Cardiac fibroblast (primary cell): ENCODE measurements around the gene UTP20.
"Not testable (repeated sequence)": the region's sequence is repeated elsewhere in the genome, so short reads cannot be mapped to it uniquely, and the experiment has no call there.

Experiments used
- DNase-seq, 2 donors: peaks; one replicate each; pipeline versions ENCODE4 v3.0.0 to v3.0.0-alpha.2; 2010; ENCODE audit warnings: low read depth in 2 of 2
- H3K4me3 ChIP-seq, 2 donors: replicated peaks in 1 of 2; 1 replicate in 1 of 2; 2 replicates in 1 of 2; pipeline ENCODE4 v1.5.1; 2011; ENCODE audit warnings: low read depth in 2 of 2, low read length in 2 of 2, mild to moderate bottlenecking in 2 of 2, moderate library complexity in 1 of 2
- TF ChIP-seq, protein P1 (sequence below): IDR thresholded peaks from one replicate; pipeline ENCODE4 v1.5.1; 2011; ENCODE audit warnings: low read depth, mild to moderate bottlenecking, low read length, inconsistent platforms

The UTP20 gene

DNA sequence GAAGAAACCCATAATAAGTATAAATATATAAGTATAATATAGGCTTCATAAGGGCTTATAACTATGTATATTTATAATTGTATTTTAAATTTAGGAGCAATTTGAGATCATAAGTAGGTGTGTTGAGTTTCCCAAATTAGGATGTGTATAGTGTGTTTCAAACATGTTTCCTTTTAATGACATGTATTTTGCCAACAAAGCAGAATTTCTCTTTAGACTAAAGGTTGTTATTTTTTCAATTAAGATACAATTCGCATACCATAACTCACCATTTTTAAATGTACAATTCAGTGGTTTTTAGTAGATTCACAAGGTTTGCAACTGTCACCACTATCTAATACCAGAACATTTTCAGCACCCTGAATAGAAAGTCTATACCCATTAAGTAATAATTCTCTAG lies 135.3 kb downstream of the UTP20 start:
- TF ChIP-seq, protein P1, sequence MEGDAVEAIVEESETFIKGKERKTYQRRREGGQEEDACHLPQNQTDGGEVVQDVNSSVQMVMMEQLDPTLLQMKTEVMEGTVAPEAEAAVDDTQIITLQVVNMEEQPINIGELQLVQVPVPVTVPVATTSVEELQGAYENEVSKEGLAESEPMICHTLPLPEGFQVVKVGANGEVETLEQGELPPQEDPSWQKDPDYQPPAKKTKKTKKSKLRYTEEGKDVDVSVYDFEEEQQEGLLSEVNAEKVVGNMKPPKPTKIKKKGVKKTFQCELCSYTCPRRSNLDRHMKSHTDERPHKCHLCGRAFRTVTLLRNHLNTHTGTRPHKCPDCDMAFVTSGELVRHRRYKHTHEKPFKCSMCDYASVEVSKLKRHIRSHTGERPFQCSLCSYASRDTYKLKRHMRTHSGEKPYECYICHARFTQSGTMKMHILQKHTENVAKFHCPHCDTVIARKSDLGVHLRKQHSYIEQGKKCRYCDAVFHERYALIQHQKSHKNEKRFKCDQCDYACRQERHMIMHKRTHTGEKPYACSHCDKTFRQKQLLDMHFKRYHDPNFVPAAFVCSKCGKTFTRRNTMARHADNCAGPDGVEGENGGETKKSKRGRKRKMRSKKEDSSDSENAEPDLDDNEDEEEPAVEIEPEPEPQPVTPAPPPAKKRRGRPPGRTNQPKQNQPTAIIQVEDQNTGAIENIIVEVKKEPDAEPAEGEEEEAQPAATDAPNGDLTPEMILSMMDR = no peak
- DNase-seq = no peak

DNA sequence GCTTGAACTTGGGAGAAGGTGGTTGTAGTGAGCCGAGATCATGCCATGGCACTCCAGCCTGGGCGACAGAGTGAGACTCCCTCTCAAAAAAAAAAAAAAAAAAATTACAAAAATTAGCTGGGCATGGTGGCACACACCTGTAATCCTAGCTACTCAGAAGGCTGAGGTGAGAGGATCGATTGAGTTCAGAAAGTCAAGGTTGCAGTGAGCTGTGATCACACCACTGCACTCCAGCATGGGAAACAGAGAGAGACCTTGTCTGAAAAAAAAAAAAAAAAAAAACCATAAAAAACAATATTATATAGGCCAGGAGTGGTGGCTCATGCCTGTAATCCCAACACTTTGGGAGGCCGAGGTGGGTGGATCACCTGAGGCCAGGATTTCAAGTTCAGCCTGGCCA lies 142.2 kb downstream of the UTP20 start:
- H3K4me3 ChIP-seq, DNase-seq: not testable (repeated sequence)

More for the DNA sequence above, 135.3 kb downstream of the UTP20 start:
- H3K4me3 ChIP-seq = no peak overlapping the region

- TF ChIP-seq, protein P1 = no peak
- no peak for DNase-seq
- H3K4me3 ChIP-seq = no peak overlapping the region
These were observed 144.7 kb downstream of the UTP20 start for GRCh38 chr12:101424620-101425019.

DNA sequence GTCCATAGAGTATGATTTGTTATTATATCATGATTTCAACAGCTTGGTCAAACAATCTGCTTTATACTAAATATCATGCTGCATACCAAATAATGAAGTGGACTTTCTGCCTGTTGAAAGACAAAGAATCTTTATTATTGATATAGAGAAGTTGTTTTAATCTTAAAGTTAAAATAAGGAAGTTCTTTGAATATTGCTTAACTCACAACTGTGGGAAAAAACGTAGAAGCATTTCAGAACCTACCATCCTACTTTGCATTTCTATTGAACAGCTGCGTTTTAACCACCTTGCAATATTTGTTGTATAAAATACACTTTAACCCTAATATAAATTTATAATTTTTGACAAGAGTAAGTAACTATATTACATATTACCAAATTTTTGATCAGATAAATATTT lies 150.6 kb downstream of the UTP20 start:
- no peak for DNase-seq
- TF ChIP-seq, protein P1 = no peak
- no peak overlapping the region for H3K4me3 ChIP-seq

GRCh38 chr12:101436136-101436535 lies 156.2 kb downstream of the UTP20 start:
- no peak for DNase-seq

More at GRCh38 chr12:101436136-101436535, 156.2 kb downstream of the UTP20 start:
- TF ChIP-seq, protein P1 = no peak
- H3K4me3 ChIP-seq = no peak overlapping the region
